HG02981 (cell line): ENCODE results near the gene IL20RB.

ENCODE experiments used
- ATAC-seq: cut with Tn5 transposase; IDR thresholded peaks from one replicate; pipeline ENCODE4 v1.9.1; 2021; ENCODE audit warnings: mild to moderate bottlenecking, moderate library complexity; ENCODE audit not compliant: unreplicated experiment

The IL20RB gene

DNA sequence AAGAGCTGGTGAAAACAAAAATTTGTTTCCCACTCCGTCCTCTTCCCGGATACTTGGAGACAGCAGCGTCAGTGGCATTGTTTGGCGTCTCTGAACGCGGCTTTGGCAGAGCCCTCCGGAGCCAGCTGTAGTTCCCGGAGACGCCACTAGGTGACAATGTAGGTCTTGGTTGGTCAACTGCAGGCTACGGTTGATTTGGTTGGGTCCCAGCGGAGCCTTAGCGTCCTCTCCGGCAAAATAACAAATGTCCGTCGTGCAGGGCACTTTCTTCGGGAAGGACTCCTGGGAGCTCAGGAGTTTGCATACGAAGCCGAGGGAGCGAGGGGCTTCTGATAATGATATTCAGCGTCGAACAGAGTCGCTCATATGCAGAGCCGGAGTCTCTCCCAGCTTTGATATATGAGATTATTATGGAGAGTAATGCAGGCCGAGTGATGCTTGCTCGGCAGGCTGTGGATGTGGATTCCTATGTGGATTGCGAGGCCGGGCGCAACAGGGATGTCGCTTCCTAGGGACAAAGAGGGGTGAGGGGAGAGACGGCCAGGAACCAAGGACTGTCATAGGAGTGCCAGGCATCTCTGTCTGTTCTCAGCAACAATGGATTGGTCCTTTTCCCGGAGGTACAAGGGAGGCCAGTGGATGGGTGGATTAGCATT lies 74.8 kb downstream of the IL20RB start:
- peak; percentile 76 for ATAC-seq

DNA sequence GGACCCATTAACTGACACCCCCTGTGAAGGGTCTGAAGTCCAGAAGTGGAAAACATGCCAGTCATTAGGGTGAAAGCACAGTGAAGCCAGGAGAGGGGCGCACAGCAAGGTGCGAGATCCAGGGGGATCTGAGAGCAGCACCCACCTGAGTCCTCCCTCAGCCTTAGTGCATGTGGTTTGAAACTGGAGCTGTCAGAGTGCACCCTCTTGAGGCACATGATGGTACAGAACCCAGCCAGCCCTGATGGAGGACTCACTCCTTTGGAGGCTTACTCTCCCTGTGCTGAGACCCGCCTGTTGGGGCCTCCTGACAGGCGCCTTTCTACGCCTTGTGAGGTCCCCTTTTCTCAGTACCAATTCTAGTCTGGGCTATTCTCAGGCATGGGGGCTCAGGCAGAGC lies 77.8 kb downstream of the IL20RB start:
- no peak for ATAC-seq

DNA sequence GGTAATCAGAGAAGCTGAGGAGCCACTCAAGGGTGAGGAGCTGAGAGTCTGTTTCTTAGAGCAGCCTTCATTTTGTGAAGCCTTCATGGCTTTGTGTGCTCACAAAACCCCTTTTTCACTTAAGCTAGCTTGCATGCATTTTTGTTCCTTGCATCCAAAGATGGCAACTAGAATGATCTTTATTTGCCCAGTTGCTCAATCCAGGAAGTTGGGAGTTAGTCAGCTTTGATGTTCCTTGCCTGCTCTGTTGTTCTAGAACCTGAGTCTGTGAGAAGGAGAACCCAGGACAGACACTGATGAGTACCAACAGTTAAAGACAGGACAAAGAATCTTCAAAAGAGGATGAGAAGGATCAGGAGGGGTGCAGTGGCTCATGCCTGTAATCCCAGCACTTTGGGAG lies 81.8 kb downstream of the IL20RB start:
- ATAC-seq, result no peak

DNA sequence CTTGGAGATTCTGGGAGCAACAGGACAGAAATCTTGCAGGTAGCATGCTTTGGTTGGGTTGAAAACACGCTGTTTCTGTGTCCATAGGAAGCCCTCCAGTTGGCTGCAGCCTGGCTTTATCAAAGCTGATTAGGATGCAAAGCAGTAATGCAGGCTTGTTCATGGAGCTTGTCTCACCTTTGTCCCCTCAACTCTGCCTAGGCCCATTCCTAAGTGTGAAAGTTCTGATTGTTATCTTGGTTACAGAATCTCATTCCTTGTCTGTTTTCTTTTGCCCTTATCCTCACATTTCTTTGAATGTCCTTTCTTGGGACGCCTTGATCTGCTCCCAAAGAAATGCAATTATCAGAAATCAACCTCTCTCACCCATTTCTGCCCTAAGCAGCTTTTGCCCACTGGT lies 83.5 kb downstream of the IL20RB start:
- no peak for ATAC-seq

DNA sequence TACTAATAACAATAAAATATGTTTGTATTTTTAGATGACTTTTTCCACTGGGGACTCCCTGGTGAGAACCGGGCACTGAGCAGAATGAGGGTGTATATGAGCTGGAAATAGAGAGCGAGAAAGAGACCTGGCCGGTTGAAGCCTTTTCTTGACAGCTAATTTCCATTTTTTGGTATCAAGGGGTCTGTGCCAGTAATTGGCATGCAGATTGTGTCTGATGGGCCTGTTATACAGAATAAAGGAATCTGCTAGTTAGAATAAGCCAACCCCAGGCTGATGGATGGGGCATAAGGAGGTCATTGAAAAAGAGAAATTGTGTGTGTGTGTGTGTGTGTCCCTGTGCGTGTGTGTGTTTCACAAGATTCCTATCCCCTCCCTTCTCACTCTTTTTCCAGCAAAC lies 83.9 kb downstream of the IL20RB start:
- ATAC-seq, result no peak

DNA sequence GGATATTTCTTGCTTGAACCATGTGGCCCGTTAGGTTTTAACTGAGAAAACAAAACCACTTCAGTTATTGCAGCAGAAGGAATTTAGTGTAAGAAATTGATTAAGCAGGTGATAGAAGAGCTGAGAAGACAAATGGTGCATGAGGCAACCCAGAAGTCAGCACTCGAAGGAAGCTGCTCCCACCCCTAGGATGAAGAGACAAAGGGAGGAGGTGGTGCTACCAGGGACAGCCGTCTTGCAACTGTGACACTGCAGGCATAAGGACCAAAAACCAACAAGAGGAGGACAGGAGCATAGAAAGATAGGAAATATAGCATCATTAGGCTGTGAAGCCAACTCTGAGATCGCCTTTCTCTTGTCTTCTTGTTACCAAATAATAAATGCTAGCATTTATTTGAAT lies 89.0 kb downstream of the IL20RB start:
- no peak for ATAC-seq

DNA sequence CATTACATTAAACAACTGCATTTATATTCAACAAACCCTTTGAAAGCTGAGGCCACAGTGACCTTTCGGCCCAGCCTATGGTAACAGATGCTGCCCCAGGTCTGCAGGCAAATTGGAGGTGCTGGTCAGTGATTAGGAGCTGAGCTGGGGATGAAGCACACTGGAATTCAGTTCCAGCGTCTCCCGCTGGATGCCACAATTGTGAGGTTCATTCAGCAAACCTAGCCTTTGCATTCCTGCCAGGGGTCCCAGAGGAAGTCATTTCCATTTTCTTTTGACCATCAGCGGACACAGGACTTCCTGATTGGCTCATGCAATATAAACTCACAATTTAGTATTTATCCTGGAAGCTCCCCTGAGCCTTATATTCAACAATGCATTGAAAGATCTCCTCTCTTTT lies 89.5 kb downstream of the IL20RB start:
- no peak for ATAC-seq

DNA sequence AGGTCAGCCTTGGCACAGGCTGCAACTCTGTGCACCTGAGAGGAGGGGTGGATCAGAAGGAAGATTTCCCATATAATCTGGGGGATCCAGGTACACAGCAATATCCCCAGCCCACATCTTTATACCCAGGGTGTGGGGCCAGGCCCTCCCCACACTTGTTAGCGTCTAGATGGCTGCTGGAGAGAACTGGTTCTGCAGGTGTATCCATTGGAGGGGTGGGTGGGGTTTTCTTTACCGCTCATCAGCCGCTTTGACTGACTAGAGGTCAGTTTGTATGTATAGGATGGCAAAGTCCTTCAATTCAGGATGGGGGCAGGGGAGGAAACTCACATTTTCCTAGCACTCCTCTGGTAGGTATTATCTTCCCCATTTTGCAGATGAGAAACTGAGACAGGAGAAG lies 92.5 kb downstream of the IL20RB start:
- ATAC-seq, result no peak

DNA sequence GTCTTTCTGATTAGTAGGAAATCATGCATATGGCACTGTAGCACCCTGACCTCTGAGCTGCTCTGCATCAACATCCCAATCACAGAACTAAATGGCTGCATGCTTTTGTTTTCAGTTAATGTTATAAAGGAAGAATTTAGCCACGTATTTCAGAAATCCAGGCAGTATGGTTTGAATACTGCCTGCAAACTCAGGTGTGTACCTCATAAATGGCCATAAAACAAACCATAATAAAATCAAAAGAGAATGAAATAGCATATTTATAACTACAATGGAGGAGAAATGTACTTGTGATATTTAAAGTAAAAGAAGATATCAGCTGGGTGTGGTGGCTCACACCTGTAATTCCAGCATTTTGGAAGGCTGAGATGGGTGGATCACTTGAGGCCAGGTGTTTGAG lies 94.5 kb downstream of the IL20RB start:
- ATAC-seq, result no peak
